HG02884 (cell line): Measurements from ENCODE around the gene COL13A1.

Experiments
- ATAC-seq: cut with Tn5 transposase; IDR thresholded peaks from one replicate; pipeline ENCODE4 v1.9.1; 2021; ENCODE audit warnings: mild to moderate bottlenecking, moderate library complexity; ENCODE audit not compliant: unreplicated experiment

Gene COL13A1

GRCh38 chr10:69789164-69789576, 12.5 kb upstream of the COL13A1 start:
- ATAC-seq: no peak

GRCh38 chr10:69791812-69792211, 9.9 kb upstream of the COL13A1 start:
- no peak for ATAC-seq

- no peak for ATAC-seq
These were observed 9.4 kb upstream of the COL13A1 start for GRCh38 chr10:69792341-69792740.

- ATAC-seq: no peak
These were observed 7.0 kb upstream of the COL13A1 start for GRCh38 chr10:69794673-69795072.

GRCh38 chr10:69795242-69795934, 6.3 kb upstream of the COL13A1 start:
- ATAC-seq: no peak

GRCh38 chr10:69797959-69798358, 3.7 kb upstream of the COL13A1 start:
- ATAC-seq: no peak

GRCh38 chr10:69800109-69800508, 1.6 kb upstream of the COL13A1 start:
- no peak for ATAC-seq

GRCh38 chr10:69800665-69801064, 1.0 kb upstream of the COL13A1 start:
- no peak for ATAC-seq

GRCh38 chr10:69801094-69801433, 642 bp upstream of the COL13A1 start:
- ATAC-seq: no peak

- ATAC-seq: no peak
These were observed 887 bp downstream of the COL13A1 start for GRCh38 chr10:69802424-69803161.

- no peak for ATAC-seq
These were observed 2.1 kb downstream of the COL13A1 start for GRCh38 chr10:69803809-69804208.

- ATAC-seq: no peak
These were observed 3.1 kb downstream of the COL13A1 start for GRCh38 chr10:69804775-69805174.

- ATAC-seq: no peak
These were observed 5.4 kb downstream of the COL13A1 start for GRCh38 chr10:69807122-69807521.

- ATAC-seq: no peak
These were observed 6.0 kb downstream of the COL13A1 start for GRCh38 chr10:69807696-69808095.

GRCh38 chr10:69809318-69809717, 7.6 kb downstream of the COL13A1 start:
- no peak for ATAC-seq

GRCh38 chr10:69810097-69810496, 8.4 kb downstream of the COL13A1 start:
- no peak for ATAC-seq

- no peak for ATAC-seq
These were observed 9.1 kb downstream of the COL13A1 start for GRCh38 chr10:69810675-69811397.

GRCh38 chr10:69813632-69814031, 11.9 kb downstream of the COL13A1 start:
- ATAC-seq: no peak

- ATAC-seq: no peak
These were observed 12.5 kb downstream of the COL13A1 start for GRCh38 chr10:69814251-69814650.

GRCh38 chr10:69815104-69815503, 13.4 kb downstream of the COL13A1 start:
- ATAC-seq: no peak

- no peak for ATAC-seq
These were observed 14.8 kb downstream of the COL13A1 start for GRCh38 chr10:69816521-69816920.

- ATAC-seq: no peak
These were observed 15.4 kb downstream of the COL13A1 start for GRCh38 chr10:69817078-69817581.
